H1 (cell line): ENCODE data around the gene GADD45GIP1.

ENCODE experiments used
- CREB1 ChIP-seq: IDR thresholded peaks from 2 replicates; pipeline ENCODE4 v1.6.1; 2012; ENCODE audit warnings: inconsistent platforms
- HDAC2 ChIP-seq, 2 experiments: fragments of 300-600 bp in 1 of 2; sonication (generic) in 1 of 2; IDR thresholded peaks; 2 replicates each; pipeline ENCODE4 v1.6.1; 2011 to 2012; ENCODE audit warnings: low read depth in 2 of 2, low read length in 2 of 2, mild to moderate bottlenecking in 2 of 2, moderate library complexity in 2 of 2, borderline replicate concordance in 1 of 2, inconsistent platforms in 1 of 2
- KDM5A ChIP-seq: fragments of 200-600 bp; IDR thresholded peaks from 2 replicates; pipeline ENCODE4 v1.7.1; 2012; ENCODE audit warnings: mild to moderate bottlenecking, low read length, inconsistent platforms, mixed read lengths
- POLR2A ChIP-seq, 2 experiments: IDR thresholded peaks; 1 replicate in 1 of 2; 2 replicates in 1 of 2; pipeline ENCODE4 v1.6.1; 2011; ENCODE audit warnings: low read depth in 2 of 2, low read length in 2 of 2, mild to moderate bottlenecking in 2 of 2; ENCODE audit errors: control extremely low read depth in 1 of 2
- SRF ChIP-seq: IDR thresholded peaks from 2 replicates; pipeline ENCODE4 v1.6.1; 2011; ENCODE audit warnings: mild to moderate bottlenecking, low read depth, low read length, moderate library complexity
- TF ChIP-seq, protein P1 (sequence below), 3 experiments: IDR thresholded peaks; 1 replicate in 2 of 3; 2 replicates in 1 of 3; pipeline versions ENCODE4 v1.5.1 to v1.6.1; 2011; ENCODE audit warnings: low read length in 3 of 3, mild to moderate bottlenecking in 3 of 3, inconsistent platforms in 2 of 3, low read depth in 1 of 3, moderate library complexity in 1 of 3; ENCODE audit not compliant: insufficient read depth in 1 of 3; ENCODE audit errors: control extremely low read depth in 1 of 3
- TF ChIP-seq, protein P2 (sequence below): IDR thresholded peaks from 2 replicates; pipeline ENCODE4 v1.6.1; 2012; ENCODE audit warnings: inconsistent platforms

GRCh38 chr19:12949363-12950283 is 7.4 kb downstream of the GADD45GIP1 start:
- TF ChIP-seq CREB1 (no peak), SRF (no peak), HDAC2 (IDR thresholded peaks at IDR 0.05; ENCODE audit: borderline replicate concordance in 1 of 2, low read depth in 2 of 2, low read length in 2 of 2) (no peak), KDM5A (no peak), POLR2A (IDR thresholded peaks at IDR 0.05; ENCODE audit: control extremely low read depth in 1 of 2, low read depth in 2 of 2, low read length in 2 of 2) (0 out of 3 replicates have a peak, but pooled peaks of 1 of the 2 experiments have one; percentile 44)
- TF ChIP-seq, protein P1, sequence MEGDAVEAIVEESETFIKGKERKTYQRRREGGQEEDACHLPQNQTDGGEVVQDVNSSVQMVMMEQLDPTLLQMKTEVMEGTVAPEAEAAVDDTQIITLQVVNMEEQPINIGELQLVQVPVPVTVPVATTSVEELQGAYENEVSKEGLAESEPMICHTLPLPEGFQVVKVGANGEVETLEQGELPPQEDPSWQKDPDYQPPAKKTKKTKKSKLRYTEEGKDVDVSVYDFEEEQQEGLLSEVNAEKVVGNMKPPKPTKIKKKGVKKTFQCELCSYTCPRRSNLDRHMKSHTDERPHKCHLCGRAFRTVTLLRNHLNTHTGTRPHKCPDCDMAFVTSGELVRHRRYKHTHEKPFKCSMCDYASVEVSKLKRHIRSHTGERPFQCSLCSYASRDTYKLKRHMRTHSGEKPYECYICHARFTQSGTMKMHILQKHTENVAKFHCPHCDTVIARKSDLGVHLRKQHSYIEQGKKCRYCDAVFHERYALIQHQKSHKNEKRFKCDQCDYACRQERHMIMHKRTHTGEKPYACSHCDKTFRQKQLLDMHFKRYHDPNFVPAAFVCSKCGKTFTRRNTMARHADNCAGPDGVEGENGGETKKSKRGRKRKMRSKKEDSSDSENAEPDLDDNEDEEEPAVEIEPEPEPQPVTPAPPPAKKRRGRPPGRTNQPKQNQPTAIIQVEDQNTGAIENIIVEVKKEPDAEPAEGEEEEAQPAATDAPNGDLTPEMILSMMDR (IDR thresholded peaks at IDR 0.05; ENCODE audit: control extremely low read depth in 1 of 3, insufficient read depth in 1 of 3, low read depth in 1 of 3, low read length in 3 of 3): no peak
- TF ChIP-seq, protein P2, sequence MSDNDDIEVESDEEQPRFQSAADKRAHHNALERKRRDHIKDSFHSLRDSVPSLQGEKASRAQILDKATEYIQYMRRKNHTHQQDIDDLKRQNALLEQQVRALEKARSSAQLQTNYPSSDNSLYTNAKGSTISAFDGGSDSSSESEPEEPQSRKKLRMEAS: no peak
